Duodenal mucosa (tissue), 2 donors: ENCODE results near the gene IL4I1.

ENCODE experiments used
- H3K27ac ChIP-seq: one replicate; pipeline ENCODE4 v1.7.0; 2013; ENCODE audit warnings: low read depth, low read length
- H3K27me3 ChIP-seq, 2 donors: one replicate each; pipeline ENCODE4 v1.7.0; 2013; ENCODE audit warnings: low read length in 2 of 2, control low read depth in 1 of 2; ENCODE audit not compliant: insufficient read depth in 2 of 2, control insufficient read depth in 1 of 2
- H3K36me3 ChIP-seq, 2 donors: one replicate each; pipeline ENCODE4 v1.7.0; 2013; ENCODE audit warnings: low read length in 2 of 2, control low read depth in 1 of 2; ENCODE audit not compliant: insufficient read depth in 2 of 2, control insufficient read depth in 1 of 2
- H3K4me1 ChIP-seq, 2 donors: one replicate each; pipeline ENCODE4 v1.7.0; 2013; ENCODE audit warnings: low read length in 2 of 2, control low read depth in 1 of 2; ENCODE audit not compliant: insufficient read depth in 2 of 2, control insufficient read depth in 1 of 2
- H3K4me3 ChIP-seq, 2 donors: one replicate each; pipeline ENCODE4 v1.7.0; 2013; ENCODE audit warnings: low read length in 2 of 2, low read depth in 1 of 2
- H3K9ac ChIP-seq, 2 donors: one replicate each; pipeline ENCODE4 v1.7.0; 2013; ENCODE audit warnings: low read length in 2 of 2, low read depth in 1 of 2
- H3K9me3 ChIP-seq, 2 donors: one replicate each; pipeline ENCODE4 v1.7.0; 2013; ENCODE audit warnings: low read length in 2 of 2, control low read depth in 1 of 2; ENCODE audit not compliant: control insufficient read depth in 1 of 2

IL4I1 gene

GRCh38 chr19:49850487-49851342 is 46.0 kb downstream of the IL4I1 start, which contains the start of gene PTOV1:
Gene PTOV1, plus strand, starts transcription at chr19:49851159.
- peak within 1 kb of the TSS; percentile 97 to 100 for H3K9ac ChIP-seq
- peaks cover 0 to 8% of the 10 kb centered on the region in 2 donors for H3K36me3 ChIP-seq
- no peaks in the 10 kb centered on the region for H3K27me3 ChIP-seq

GRCh38 chr19:49850221-49850486 is 46.5 kb downstream of the IL4I1 start:
- Histone ChIP-seq H3K27me3 (no peaks in the 10 kb centered on the region), H3K36me3 (peaks cover 0 to 4% of the 10 kb centered on the region in 2 donors), H3K9me3 (no peaks in the 10 kb centered on the region), H3K9ac (peak overlapping the region; percentile 97 to 100), H3K4me1 (peaks cover 15 to 31% of the 10 kb centered on the region in 2 donors), H3K4me3 (peak overlapping the region; percentile 85 to 92), H3K27ac (no peak overlapping the region)

More at GRCh38 chr19:49850487-49851342, 46.0 kb downstream of the IL4I1 start, which contains the start of gene PTOV1:
- H3K4me3 ChIP-seq: peak within 1 kb of the TSS; percentile 85 to 92
- H3K9me3 ChIP-seq: no peaks in the 10 kb centered on the region
- H3K27ac ChIP-seq: peak within 1 kb of the TSS; percentile 100
- peaks cover 15 to 31% of the 10 kb centered on the region in 2 donors for H3K4me1 ChIP-seq

- H3K9ac ChIP-seq: peak overlapping the region; percentile 97 to 100
- no peak overlapping the region for H3K27ac ChIP-seq
- peak overlapping the region; percentile 85 to 92 for H3K4me3 ChIP-seq
- no peaks in the 10 kb centered on the region for H3K36me3 ChIP-seq
- no peaks in the 10 kb centered on the region for H3K9me3 ChIP-seq
- peaks cover 15 to 30% of the 10 kb centered on the region in 2 donors for H3K4me1 ChIP-seq
- H3K27me3 ChIP-seq: no peaks in the 10 kb centered on the region
Measured at GRCh38 chr19:49849433-49850220, 47.1 kb downstream of the IL4I1 start.

GRCh38 chr19:49848938-49849337 is 47.7 kb downstream of the IL4I1 start:
- peaks cover 15 to 23% of the 10 kb centered on the region in 2 donors for H3K4me1 ChIP-seq
- no peaks in the 10 kb centered on the region for H3K9me3 ChIP-seq
- no peak overlapping the region for H3K9ac ChIP-seq
- H3K36me3 ChIP-seq: no peaks in the 10 kb centered on the region
- no peak overlapping the region for H3K4me3 ChIP-seq
- no peaks in the 10 kb centered on the region for H3K27me3 ChIP-seq
- no peak overlapping the region for H3K27ac ChIP-seq

- H3K36me3 ChIP-seq: no peaks in the 10 kb centered on the region
- H3K27ac ChIP-seq: no peak overlapping the region
- H3K4me3 ChIP-seq: no peak overlapping the region
- no peaks in the 10 kb centered on the region for H3K9me3 ChIP-seq
- no peak overlapping the region for H3K9ac ChIP-seq
- peaks cover 15 to 18% of the 10 kb centered on the region in 2 donors for H3K4me1 ChIP-seq
- H3K27me3 ChIP-seq: no peaks in the 10 kb centered on the region
Measured at GRCh38 chr19:49847731-49848696, 48.7 kb downstream of the IL4I1 start.

GRCh38 chr19:49846408-49846807 is 50.3 kb downstream of the IL4I1 start:
- H3K4me3 ChIP-seq: no peak overlapping the region
- peaks cover 4 to 7% of the 10 kb centered on the region in 2 donors for H3K4me1 ChIP-seq
- H3K27ac ChIP-seq: no peak overlapping the region
- H3K36me3 ChIP-seq: no peaks in the 10 kb centered on the region
- no peaks in the 10 kb centered on the region for H3K9me3 ChIP-seq
- no peaks in the 10 kb centered on the region for H3K27me3 ChIP-seq
- H3K9ac ChIP-seq: no peak overlapping the region

- no peak overlapping the region for H3K9ac ChIP-seq
- no peaks in the 10 kb centered on the region for H3K36me3 ChIP-seq
- no peak overlapping the region for H3K4me3 ChIP-seq
- no peaks in the 10 kb centered on the region for H3K27me3 ChIP-seq
- H3K27ac ChIP-seq: no peak overlapping the region
- no peaks in the 10 kb centered on the region for H3K9me3 ChIP-seq
- H3K4me1 ChIP-seq: peaks cover 4 to 7% of the 10 kb centered on the region in 2 donors
Measured at GRCh38 chr19:49845414-49845813, 51.3 kb downstream of the IL4I1 start.

- H3K4me3 ChIP-seq: no peak overlapping the region
- no peak overlapping the region for H3K9ac ChIP-seq
- peaks cover 0 to 5% of the 10 kb centered on the region in 2 donors for H3K36me3 ChIP-seq
- H3K4me1 ChIP-seq: no peaks in the 10 kb centered on the region
- no peaks in the 10 kb centered on the region for H3K27me3 ChIP-seq
- no peaks in the 10 kb centered on the region for H3K9me3 ChIP-seq
- no peak overlapping the region for H3K27ac ChIP-seq
Measured at GRCh38 chr19:49844138-49845095, 52.3 kb downstream of the IL4I1 start.

GRCh38 chr19:49843265-49843664 is 53.4 kb downstream of the IL4I1 start:
- no peaks in the 10 kb centered on the region for H3K27me3 ChIP-seq
- H3K27ac ChIP-seq: no peak overlapping the region
- H3K36me3 ChIP-seq: peaks cover 1 to 17% of the 10 kb centered on the region in 2 donors
- no peak overlapping the region for H3K9ac ChIP-seq
- H3K9me3 ChIP-seq: no peaks in the 10 kb centered on the region
- no peak overlapping the region for H3K4me3 ChIP-seq
- H3K4me1 ChIP-seq: no peaks in the 10 kb centered on the region
